Stimulated activated CD8-positive, alpha-beta memory T cell treated with anti-CD3 and anti-CD28 coated beads, Interleukin-4, amount 100 ng/mL, for 48 hours (primary cell): Measurements from ENCODE around the gene FAM227B.
A peak's percentile ranks its signal among the peaks of the same experiment; 100 is the strongest.
"Not testable (repeated sequence)": the region's sequence is repeated elsewhere in the genome, so short reads cannot be mapped to it uniquely, and the experiment has no call there.

Experiments
- DNase-seq: peaks from one replicate; pipeline ENCODE4 v3.0.0-alpha.2; 2020

Gene FAM227B

DNA sequence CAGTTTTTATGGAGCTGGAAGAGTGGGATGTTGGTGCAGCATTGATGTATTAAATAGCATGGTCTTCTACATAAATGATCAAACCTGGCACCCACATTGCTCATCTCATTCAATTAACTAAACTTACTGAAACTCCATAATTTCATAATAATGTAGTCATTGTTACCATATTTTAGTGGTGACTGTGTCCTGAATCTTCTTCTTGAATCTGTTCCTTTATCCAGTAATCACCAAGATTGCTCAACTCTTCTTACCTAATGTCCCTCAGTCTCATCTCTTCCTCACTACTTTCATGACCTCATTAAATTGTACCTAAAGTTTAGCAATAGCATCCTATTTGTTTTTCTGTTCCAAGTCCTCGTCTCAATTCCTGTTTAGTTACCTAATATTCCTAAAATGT is 127.8 kb downstream of the FAM227B start:
- no peak for DNase-seq

DNA sequence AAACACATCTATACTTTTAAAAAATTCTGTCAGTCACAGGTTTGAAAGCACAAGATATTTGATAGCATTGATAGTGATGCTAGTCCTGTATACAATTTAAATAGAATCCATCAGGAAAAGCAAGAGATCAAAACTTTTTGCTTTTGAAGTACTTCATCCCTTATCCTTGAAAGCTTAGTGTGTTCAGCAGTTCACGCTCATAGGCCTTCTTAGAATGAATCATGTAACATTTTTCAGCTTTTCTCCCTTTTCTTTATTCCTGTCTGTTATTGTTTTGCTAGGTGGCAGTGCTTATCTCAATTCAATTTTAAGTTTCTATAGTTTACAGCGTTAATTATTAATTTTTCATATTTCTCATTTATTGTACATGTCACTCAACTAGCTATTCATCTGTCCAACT is 128.5 kb downstream of the FAM227B start:
- DNase-seq = no peak

DNA sequence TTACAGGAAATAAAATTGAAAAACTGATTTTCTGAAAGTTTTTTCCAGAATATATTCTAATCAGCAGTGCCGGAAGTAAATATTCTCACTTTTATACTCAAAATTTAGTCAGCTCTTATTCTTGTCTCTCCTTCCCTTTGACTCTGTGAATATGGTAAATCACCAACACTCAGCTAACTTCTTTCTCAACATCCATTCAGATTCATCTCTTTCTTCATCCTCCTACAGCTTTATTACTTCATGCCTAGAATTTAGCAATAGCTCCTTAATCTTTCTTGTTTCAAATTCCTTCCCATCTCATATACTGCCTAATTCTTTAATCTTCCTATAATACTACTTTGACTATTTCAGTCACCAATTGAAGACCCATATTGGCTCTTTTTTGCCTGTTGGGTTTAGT is 129.7 kb downstream of the FAM227B start:
- no peak for DNase-seq

DNA sequence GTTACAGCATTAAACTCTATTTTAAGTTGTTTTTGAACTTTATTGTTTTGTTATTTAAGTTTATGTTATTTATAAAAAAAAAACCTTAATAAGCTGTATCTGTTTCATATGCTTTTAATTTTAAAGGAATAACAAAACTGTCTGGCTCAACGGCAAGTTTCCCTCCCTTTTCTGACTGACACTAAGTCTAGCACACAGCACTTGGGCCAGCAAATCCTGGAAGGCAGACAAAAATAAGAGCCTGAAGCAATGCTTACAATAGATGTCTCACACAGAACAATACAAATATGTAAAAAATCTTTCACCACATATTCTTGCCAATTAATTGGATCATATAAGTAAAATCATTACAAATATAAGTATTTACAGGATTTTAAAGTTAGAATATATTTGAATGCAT is 135.2 kb downstream of the FAM227B start:
- not testable (repeated sequence) for DNase-seq

DNA sequence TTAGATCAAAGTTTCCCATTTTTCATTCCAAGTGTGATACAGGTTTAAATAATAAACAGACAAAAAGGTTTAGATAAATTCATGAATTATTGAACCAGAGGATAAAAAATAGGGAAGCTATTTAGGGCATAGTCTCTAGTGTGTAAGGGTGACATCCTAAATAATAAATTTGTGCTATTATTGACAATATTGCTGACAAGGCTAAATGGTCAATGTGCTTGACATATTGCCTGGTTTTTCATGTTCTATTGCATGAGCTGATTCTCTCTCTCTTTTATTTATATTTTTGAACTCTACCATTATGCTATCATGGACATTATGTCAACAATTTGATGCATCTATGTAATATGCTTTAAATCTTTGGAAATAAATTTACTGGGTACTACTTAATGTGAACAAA is 141.6 kb downstream of the FAM227B start:
- not testable (repeated sequence) for DNase-seq

DNA sequence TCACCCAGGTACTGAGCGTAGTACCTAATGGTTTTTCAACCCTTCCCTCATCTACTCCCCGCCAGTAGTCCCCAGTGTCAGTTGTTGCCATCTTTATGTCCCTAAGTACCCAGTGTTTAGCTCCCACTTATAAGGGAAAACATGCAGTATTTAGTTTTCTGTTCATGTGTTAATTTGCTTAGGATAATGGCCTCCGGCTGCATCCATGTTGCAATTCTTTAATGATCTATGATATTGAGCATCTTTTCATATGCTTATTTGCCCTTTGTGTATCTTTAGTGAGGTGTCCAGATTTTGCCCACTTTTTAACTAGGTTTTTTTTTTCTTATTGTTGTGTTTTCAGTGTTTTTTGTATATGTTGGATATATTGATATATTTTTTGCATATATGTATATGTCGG is 142.6 kb downstream of the FAM227B start:
- DNase-seq = not testable (repeated sequence)

DNA sequence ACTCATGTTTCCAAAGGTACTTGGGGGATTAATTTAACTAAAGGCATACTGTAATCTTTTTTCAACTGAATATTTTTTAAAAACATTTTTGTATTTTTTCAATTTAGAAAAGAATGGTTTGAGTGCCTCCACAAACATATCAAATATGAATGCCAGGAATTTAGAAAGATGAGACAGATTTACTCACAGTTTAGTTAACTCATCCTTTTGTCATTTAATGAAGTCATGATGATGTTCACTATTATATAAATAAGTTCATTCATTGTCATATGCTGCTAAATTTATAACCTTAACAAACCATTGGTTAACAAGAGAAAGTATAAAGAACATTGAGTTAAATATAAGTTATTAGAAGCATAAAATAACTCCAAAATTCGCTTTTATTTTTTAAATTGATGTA is 147.6 kb downstream of the FAM227B start:
- DNase-seq = no peak

DNA sequence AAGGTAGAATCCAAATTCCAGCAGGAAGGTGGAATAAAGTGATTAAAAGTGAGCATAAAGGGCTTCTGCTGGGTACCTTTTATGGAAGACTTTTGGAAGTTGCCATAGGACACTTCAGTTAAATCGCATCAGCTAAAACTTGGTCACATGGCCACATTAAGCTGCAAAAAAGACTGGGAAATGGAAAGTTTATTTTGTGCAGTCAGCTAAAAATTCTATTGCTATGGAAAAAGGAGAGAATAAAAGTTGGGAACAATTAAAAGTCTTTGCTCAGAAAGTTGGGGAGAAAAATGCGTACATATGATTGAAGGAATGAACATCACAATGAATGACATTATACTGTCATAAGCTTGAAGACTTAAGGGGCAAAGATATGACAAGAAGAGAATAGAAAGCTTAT is 148.3 kb downstream of the FAM227B start:
- no peak for DNase-seq

DNA sequence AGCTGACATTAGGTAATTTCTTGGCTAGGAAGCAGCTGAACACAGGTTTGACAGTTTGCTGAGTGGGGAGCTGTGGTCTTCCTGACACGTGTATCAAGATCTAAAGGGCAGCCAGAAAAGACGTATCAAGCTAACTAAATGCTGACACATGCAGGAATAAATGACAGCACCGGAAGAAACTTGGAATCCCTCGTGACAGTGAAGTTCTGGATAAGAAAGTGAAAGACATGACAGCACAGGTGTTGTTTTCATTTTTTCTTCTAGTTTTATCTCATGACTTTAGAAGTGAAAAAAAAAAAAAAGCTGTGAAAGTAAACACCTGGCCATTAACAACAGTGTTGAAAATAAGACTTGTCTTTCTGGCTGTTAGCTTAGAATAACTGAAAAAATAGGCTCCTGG is 148.9 kb downstream of the FAM227B start:
- no peak for DNase-seq

DNA sequence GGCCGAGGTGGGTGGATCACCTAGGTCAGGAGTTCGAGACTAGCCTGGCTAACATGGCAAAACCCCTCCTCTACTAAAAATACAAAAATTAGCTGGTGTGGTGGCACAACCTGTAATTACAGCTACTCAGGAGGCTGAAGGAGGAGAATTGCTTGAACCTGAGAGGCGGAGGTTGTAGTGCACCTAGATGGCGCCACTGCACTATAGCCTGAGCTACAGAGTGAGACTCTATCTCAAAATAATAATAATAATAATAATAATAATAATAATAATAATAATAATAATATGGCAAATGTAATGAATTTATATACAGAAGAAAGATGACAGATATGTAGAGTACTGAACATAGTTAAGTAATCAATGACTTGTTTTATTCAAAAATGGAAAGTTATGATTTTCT is 149.4 kb downstream of the FAM227B start:
- DNase-seq = peak; percentile 70

DNA sequence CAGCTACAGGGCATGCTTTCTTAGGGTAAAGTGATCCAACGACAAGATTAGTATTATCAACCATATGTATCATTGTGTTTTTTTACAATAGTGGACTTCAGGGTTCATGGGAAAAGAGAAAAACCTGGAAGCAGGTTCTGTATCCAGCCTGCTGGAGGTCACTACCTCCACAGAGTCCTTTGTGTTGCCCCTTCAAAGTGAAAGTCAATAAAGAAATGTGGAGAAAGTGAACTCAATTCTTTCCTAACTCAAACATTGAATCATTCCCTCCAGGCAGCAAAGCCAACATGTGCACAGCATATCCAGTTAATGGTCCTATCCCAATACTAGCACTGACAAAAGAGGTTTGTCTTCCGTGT is 152.2 kb downstream of the FAM227B start:
- no peak for DNase-seq

DNA sequence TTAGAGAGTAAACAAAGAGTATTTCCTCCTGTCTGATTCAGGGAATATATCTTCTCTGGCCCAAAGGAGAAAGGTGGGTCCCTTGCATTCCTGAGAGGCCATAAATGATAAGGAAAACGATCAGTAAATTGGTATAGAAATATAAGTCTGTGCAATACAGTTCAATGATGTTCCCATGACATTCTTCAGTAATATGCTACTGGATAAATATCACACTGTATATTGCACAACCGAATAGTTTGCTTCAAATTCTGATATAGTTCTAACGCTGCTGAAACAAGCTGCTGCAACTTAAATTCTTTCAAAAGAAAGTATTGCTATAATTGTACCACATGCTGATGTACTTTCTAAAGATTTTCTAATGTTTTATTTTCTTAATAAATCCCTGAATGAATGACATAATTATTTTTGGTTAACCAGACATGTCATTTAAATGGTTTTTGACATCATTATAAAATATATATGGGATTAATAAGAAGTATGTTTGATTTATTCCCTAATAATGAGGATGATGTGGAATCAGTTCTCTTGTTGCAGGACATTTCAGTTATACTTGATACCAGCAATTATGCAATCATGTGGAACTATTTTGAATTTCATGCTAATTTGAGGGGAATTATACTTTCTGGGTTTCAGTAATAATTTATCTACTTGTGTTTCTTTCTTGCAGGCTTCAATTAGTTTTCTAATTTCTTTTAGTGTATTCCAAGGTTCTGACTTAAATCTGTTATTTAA is 152.7 kb downstream of the FAM227B start:
- DNase-seq = no peak

DNA sequence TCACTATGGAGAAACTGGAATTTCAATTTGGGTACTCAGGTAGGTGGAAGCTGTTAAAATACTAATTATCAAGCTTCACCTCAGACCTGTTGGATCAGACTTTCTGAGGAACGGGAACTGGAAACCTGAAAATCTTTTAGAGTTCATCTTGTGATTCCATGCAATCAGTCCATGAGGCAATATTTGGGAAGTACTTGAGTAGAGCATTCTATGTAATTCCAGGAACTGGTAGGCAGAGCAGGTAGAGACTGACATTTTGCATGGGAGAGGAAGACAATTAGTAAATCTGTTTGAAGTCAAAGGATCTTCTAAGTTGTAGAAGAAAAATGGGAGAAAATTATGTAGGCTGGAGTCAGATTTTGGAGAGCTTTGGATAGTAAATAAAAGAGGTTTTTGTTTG is 154.5 kb downstream of the FAM227B start:
- DNase-seq = no peak

DNA sequence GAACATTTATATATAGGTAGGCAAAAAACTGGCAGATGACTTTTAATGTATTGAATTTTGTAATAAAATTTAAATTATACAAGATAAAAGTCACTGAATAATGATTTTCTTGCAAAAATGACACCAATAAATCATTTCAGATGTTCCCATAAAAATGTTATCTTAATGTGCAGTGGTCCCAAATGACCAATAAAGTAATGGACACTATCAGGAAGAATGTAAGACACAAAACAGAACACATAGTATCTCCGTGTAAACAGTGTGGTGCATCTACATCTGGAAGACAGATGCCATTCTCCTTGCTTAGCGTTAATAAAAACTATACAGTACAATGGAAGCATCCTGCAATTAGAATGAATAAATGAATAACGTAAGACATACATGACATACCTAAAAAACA is 156.1 kb downstream of the FAM227B start:
- no peak for DNase-seq

DNA sequence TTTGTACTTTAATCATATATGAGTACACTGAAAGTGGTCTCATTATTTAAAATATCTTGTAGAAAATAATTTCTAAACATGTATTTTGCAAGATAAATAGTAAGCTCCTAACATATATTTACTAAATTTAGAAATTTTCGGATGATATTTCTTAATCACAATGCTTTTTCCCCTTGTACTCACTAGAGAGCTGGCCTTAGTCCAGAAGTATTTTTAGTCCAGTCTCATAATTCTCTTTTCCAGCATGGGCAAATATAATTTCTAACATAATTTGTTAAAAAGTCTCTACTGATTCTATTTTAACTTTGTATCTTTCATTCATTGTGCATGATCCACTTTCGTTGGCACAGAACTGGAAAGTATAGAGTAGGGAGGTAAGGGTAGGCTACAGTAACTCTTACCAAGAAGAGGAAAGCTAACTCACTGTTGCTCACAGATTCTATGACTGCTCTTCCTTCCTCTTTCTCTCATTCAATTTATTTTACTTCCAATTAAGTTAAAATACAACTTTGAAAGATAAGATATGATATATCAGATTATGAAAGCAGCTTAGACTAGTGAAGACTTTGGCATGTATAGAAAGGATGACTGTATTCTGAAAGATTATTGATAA is 158.3 kb downstream of the FAM227B start:
- no peak for DNase-seq

DNA sequence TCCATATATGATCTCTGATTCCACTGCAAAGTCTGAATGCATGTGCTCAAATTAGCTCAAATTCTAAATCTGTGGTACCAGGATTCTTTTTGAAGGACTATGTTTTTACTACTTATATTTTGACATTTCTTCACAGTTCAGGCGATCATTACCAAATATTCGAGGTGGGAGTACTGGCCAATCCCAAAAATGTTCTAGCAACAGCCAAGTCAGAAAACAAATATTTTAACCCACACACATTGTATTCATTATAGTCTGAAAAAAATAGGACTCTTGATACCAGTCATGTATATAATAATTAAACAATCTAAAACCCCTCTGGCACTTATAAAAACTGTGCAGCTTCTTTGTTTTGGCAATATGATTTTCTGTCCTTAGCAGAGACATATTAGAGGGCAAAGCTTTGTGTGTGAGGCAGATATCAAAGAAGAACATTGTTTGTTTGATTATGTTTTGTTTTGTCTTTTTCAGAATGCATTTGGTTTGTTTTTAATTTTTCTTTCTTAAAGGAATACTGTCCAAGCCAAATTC is 160.1 kb downstream of the FAM227B start:
- no peak for DNase-seq

DNA sequence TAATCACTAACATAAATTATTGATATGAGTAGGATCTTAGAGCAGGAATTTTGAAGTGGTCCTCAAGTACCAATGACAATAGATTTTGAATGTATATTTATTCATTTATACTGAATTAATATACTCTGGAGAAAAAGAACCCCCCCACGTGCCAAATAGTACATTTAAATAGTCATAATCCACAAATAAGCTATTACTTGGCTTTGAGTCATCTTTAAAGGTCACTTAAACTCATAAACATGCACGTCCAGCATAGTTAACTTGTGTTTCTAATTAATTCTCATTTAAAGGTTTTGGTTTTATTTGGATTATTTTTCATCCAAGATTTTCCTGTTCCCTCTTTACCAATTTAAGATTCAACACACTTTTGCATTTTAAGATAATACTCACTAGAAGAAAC is 162.5 kb downstream of the FAM227B start:
- DNase-seq = no peak

DNA sequence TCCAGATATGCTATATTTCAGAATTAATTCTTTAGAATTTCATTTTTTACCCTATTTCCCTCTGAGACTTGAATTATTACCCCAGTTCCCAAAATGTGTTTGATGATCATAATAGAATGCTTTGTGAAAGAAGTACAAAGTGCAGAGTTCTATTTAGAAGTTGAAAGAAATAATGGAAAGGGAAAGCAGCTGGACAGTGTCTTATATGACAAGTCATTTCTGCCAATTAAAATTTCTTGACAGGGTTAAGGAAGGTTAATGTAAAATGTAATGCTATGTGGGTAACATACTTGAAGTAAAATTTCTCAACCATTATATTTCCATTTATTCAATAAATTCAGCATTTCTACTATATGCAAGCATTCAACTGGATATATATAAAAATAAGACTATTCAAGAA is 164.5 kb downstream of the FAM227B start:
- DNase-seq = no peak

DNA sequence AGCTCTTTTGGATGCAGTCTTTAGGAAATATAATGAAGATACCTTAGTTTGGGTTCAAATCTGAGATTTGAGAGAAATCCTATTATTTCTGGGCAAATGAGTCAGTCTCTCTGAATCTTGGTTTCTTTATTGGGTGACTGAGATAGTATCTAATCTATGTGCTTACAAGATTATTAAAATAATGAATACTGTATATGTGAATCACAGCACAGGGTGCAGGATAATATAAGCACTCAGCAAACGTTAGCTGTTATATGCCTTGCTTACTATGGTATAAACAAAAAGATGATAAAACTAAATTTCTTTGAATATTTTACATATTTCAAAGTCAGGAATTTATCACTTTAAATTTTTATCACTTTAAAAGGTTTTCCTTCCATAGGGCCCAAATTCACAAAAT is 168.0 kb downstream of the FAM227B start:
- no peak for DNase-seq

DNA sequence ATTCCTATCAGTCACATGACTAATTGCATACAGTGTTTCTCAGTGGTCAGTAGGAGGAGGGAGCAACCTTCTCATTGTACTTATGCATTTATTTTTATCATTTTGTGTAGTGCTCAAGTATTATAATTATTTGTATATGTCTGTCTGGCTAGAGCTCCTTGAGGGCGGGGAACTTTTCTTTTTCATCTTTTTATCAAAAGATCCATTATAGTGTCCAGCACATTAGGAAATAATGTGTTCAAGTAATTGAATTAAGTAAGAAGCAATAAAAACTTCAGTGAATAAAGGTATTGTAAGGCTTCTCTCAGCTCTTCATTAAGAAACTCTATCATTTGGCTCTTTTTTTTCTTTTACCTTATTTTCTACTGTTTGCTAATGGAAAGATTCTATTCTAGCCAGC is 178.8 kb downstream of the FAM227B start:
- no peak for DNase-seq

DNA sequence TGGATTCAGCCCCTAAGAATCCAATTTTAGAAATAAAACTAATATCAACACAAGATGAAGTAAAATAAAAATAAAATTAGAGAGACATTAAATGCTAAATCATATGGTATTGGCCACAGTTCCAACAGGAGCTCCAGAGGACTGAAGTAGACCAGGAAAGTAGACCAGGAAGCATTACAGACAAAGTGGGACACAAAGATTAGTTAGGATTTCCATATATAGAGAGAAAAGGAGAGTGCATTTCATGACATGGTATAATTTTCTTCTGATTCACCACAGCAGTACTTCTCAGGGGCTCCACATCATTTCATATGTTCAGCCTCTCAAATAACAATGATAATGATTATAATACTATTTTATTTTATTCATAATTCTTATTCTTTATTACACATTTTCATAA is 179.3 kb downstream of the FAM227B start:
- no peak for DNase-seq

DNA sequence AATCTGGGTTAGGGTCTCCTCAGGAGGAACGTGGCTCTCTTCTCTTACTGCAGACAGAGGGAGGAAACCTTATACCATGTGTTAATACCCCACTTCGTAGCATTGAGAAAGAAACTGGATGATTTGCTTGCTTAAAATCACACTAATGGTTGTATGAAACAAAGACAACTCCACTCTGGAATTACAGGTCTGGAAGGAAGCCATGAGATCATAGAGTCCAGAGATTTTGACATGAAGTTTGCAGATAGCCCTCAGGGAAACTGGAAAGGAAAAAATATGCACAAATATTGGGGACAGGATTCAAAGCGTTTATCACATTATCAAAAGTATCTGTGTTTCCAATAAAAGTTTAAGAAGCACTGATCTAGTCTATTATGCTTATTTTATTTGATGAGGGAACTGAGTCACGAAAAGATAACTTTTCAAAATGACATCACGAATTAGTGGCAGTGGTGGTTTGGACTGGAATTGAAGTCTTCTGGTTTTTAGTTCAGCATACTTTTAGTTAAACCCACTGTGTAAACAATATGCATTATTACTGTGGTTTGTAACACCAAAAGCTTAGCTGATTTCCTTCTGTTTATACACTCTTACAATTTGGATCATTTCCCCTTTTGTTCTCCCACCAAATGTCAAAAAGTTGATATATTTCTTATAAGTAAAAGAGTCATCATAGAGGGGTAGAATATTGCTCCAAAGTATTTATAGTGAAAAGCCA is 180.8 kb downstream of the FAM227B start:
- no peak for DNase-seq

DNA sequence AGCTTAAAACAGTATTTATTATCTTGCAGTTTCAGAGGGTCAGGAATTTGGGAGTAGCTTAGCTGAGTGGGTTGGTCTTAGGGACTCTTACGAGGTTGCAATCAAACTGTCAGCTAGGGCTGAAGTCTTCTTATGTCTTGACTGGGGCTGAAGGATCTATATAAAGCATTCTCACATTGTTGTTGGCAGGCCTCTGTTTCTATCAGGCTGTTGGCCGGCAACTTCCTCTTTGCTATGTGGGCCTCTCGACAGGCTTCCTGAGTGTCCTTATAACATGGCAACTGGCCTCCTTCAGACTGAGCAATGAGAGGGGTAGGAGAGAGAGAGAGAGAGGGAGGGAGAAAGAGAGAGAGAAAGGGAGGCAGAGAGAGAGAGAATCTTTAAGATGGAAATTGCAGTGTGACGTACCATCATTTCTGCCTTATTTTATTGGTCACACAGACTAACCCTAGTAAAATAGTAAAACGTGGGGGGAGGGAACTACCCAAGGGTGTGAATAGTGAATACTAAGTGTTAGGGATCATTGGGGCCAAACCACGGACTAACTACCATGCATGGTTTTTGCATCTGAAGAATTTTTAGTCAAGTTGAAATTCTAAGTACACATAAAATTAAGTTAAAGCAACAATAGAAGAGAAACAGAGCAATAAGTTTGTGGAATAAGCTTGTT is 181.5 kb downstream of the FAM227B start:
- DNase-seq = no peak

DNA sequence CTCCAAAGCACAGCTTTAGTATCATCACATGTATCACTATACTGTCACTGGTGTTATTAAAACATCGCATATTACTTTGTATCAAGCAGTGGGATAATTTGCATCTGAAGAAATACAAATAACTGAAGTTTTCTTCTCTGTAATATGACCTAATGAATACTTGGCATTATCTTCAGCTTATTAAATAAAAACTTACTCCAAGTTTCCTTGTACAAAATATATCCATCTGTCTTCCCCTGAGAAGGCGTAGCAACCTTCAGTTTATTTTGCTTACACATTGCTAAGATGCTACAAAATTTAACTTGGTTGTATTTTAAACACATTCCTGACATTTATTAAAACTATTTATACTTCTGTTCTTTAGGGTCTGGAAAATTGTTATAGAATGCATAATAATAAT is 183.9 kb downstream of the FAM227B start:
- DNase-seq = no peak
